Adrenal gland (tissue), 5 donors: ENCODE results near the gene NFIL3.

Experiments used
- POLR2A ChIP-seq, 2 donors: fragments of 450-650 bp; IDR thresholded peaks; one replicate each; pipeline ENCODE4 v1.6.1; 2017; ENCODE audit warnings: antibody characterized with exemption in 2 of 2, mild to moderate bottlenecking in 2 of 2, moderate library complexity in 1 of 2
- TF ChIP-seq, protein P1 (sequence below), 6 experiments: fragments of 450-650 bp in 4 of 6; fragments of 200-600 bp in 2 of 6; sonication (generic) in 1 of 6; IDR thresholded peaks; 1 replicate in 5 of 6; 2 replicates in 1 of 6; pipeline versions ENCODE4 v1.5.1 to v1.8.0; 2016 to 2021; ENCODE audit warnings: antibody characterized with exemption in 6 of 6, mild to moderate bottlenecking in 2 of 6, moderate library complexity in 1 of 6
- donor health status: DM: no; HTN: no; CAD: no.

DNA sequence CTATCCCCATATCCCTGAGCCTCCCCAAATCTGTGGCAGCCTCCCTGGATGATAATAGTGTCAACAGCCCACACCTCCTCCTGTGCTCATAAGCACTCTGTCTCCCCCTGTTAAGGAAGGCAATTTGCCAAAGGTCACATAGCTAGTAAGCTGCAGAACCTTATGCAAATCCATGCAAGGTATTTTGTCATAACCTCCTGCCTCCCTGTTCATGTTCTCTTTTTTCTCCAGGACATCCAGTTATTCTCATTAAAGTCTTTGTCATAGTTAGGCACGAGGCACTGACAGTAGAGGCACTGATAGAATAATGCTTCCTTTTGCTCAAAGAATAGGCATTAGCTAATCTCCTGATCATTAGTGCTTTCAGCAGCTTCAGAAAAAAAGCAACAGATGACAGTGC is 51.7 kb downstream of the NFIL3 start:
- TF ChIP-seq POLR2A (IDR thresholded peaks at IDR 0.05): no peak
- TF ChIP-seq, protein P1, sequence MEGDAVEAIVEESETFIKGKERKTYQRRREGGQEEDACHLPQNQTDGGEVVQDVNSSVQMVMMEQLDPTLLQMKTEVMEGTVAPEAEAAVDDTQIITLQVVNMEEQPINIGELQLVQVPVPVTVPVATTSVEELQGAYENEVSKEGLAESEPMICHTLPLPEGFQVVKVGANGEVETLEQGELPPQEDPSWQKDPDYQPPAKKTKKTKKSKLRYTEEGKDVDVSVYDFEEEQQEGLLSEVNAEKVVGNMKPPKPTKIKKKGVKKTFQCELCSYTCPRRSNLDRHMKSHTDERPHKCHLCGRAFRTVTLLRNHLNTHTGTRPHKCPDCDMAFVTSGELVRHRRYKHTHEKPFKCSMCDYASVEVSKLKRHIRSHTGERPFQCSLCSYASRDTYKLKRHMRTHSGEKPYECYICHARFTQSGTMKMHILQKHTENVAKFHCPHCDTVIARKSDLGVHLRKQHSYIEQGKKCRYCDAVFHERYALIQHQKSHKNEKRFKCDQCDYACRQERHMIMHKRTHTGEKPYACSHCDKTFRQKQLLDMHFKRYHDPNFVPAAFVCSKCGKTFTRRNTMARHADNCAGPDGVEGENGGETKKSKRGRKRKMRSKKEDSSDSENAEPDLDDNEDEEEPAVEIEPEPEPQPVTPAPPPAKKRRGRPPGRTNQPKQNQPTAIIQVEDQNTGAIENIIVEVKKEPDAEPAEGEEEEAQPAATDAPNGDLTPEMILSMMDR (IDR thresholded peaks at IDR 0.05): no peak
